ENCODE data around the gene TAF4B. TPM values are rescaled to one million over a fixed set of nuclear protein-coding genes. Genes with fewer than 3 reads are reported as not detected.

The TAF4B gene
- total RNA-seq, 1 experiment from 2014 or later: 15.2 TPM

GRCh38 chr18:26317398-26317797, 91.2 kb downstream of the TAF4B start:
- DNase-seq (ENCODE audit: low spot score) (no peak), ATAC-seq (no peak)
- Mint-ChIP-seq H3K4me3 (no peak overlapping the region), H3K27ac (no peak overlapping the region), H3K36me3 (peaks cover 13% of the 10 kb centered on the region), H3K4me1 (0 out of 2 replicates have a peak, but pooled peaks cover under 1% of the 10 kb centered on the region), H3K27me3 (ENCODE audit: low read depth) (no peaks in the 10 kb centered on the region), H3K9me3 (no peaks in the 10 kb centered on the region)
- no peak for TF ChIP-seq ZNF263 (CRISPR knock-in tag; IDR thresholded peaks at IDR 0.05; ENCODE audit: low read depth)
- no peak for TF ChIP-seq ESRRA (CRISPR knock-in tag; IDR thresholded peaks at IDR 0.05; ENCODE audit: borderline replicate concordance)
- TF ChIP-seq NFYB (CRISPR knock-in tag; conservative IDR thresholded peaks at IDR 0.05; ENCODE audit: low read depth): no peak
- no peak for TF ChIP-seq PREB (CRISPR knock-in tag; IDR thresholded peaks at IDR 0.05; ENCODE audit: borderline replicate concordance)
- TF ChIP-seq NR2C2 (CRISPR knock-in tag; IDR thresholded peaks at IDR 0.05): no peak
- TF ChIP-seq ZNF512 (CRISPR knock-in tag; IDR thresholded peaks at IDR 0.05; ENCODE audit: borderline replicate concordance): no peak
- no peak for TF ChIP-seq HMGA2 (CRISPR knock-in tag; IDR thresholded peaks at IDR 0.05)
- no peak for TF ChIP-seq ZNF317 (CRISPR knock-in tag; IDR thresholded peaks at IDR 0.05; ENCODE audit: borderline replicate concordance, low read depth)
- no peak for TF ChIP-seq USF2 (CRISPR knock-in tag; IDR thresholded peaks at IDR 0.05)
- no peak for TF ChIP-seq GTF2I (CRISPR knock-in tag; conservative IDR thresholded peaks at IDR 0.05)
- TF ChIP-seq ZNF219 (CRISPR knock-in tag; IDR thresholded peaks at IDR 0.05; ENCODE audit: borderline replicate concordance): no peak
- TF ChIP-seq ZNF138 (CRISPR knock-in tag; conservative IDR thresholded peaks at IDR 0.05): no peak
- TF ChIP-seq JAZF1 (CRISPR knock-in tag; IDR thresholded peaks at IDR 0.05): no peak
- no peak for TF ChIP-seq NR3C1 (CRISPR knock-in tag; conservative IDR thresholded peaks at IDR 0.05; ENCODE audit: low read depth)
- TF ChIP-seq MYBL2 (CRISPR knock-in tag; IDR thresholded peaks at IDR 0.05): no peak
- no peak for TF ChIP-seq CTCF (IDR thresholded peaks at IDR 0.05)
- CTCF ChIA-PET: no interaction called here
- POLR2A ChIA-PET: no interaction called here

GRCh38 chr18:26320686-26321085, 94.4 kb downstream of the TAF4B start:
- Mint-ChIP-seq H3K27me3 (ENCODE audit: low read depth) (no peaks in the 10 kb centered on the region; the same call in 1 of the 2 replicates), H3K4me1 (no peaks in the 10 kb centered on the region), H3K9me3 (no peaks in the 10 kb centered on the region), H3K36me3 (peaks cover 19% of the 10 kb centered on the region), H3K27ac (no peak overlapping the region), H3K4me3 (no peak overlapping the region)
- DNase-seq (ENCODE audit: low spot score) (no peak), ATAC-seq (no peak)
- POLR2A ChIA-PET: no interaction called here
- no peak for TF ChIP-seq SMAD4 (CRISPR knock-in tag; IDR thresholded peaks at IDR 0.05)
- no peak for TF ChIP-seq ATF1 (CRISPR knock-in tag; IDR thresholded peaks at IDR 0.05)
- TF ChIP-seq ESRRA (CRISPR knock-in tag; IDR thresholded peaks at IDR 0.05; ENCODE audit: borderline replicate concordance): no peak
- no peak for TF ChIP-seq IRF2 (CRISPR knock-in tag; IDR thresholded peaks at IDR 0.05; ENCODE audit: borderline replicate concordance, low read depth)
- no peak for TF ChIP-seq ZNF671 (CRISPR knock-in tag; IDR thresholded peaks at IDR 0.05)
- CTCF ChIA-PET: no interaction called here

Data from WTC11 (cell line).